Trophoblast cell (in vitro differentiated cells and primary cell): ENCODE data around the gene TRIM14. TPM values are rescaled to one million over a fixed set of nuclear protein-coding genes. Genes with fewer than 3 reads are reported as not detected.

ENCODE experiments used
- DNase-seq, 2 donors: peaks; one replicate each; pipeline ENCODE4 v3.0.0-alpha.2; 2016
- H2AFZ ChIP-seq: 2 replicates; pipeline ENCODE4 v1.6.1; 2013; ENCODE audit warnings: low read length, moderate library complexity, mild to moderate bottlenecking; ENCODE audit not compliant: insufficient read depth, poor library complexity
- H2AK5ac ChIP-seq: 2 replicates; pipeline ENCODE4 v1.6.1; 2013; ENCODE audit warnings: mild to moderate bottlenecking, low read length
- H2BK120ac ChIP-seq: 2 replicates; pipeline ENCODE4 v1.6.1; 2013; ENCODE audit warnings: low read length, mild to moderate bottlenecking, moderate library complexity; ENCODE audit not compliant: insufficient read depth, poor library complexity
- H2BK12ac ChIP-seq: 2 replicates; pipeline ENCODE4 v1.6.1; 2013; ENCODE audit warnings: mild to moderate bottlenecking, low read length, moderate library complexity
- H2BK5ac ChIP-seq: 2 replicates; pipeline ENCODE4 v1.6.1; 2013; ENCODE audit warnings: low read length, low read depth, moderate library complexity, mild to moderate bottlenecking; ENCODE audit not compliant: poor library complexity
- H3K14ac ChIP-seq: 2 replicates; pipeline ENCODE4 v1.6.1; 2013; ENCODE audit warnings: mild to moderate bottlenecking, low read length
- H3K18ac ChIP-seq: 2 replicates; pipeline ENCODE4 v1.6.1; 2013; ENCODE audit warnings: mild to moderate bottlenecking, low read length
- H3K23ac ChIP-seq: 2 replicates; pipeline ENCODE4 v1.6.1; 2013; ENCODE audit warnings: low read length
- H3K27ac ChIP-seq: 2 replicates; pipeline ENCODE4 v1.5.1; 2013; ENCODE audit warnings: low read depth, mild to moderate bottlenecking, inconsistent platforms, low read length, moderate library complexity
- H3K27me3 ChIP-seq: 2 replicates; pipeline ENCODE4 v1.6.1; 2013; ENCODE audit warnings: inconsistent platforms, mild to moderate bottlenecking, low read length, moderate library complexity; ENCODE audit not compliant: insufficient read depth
- H3K36me3 ChIP-seq, 2 experiments: 1 replicate in 1 of 2; 2 replicates in 1 of 2; pipeline ENCODE4 v1.6.1; 2013; ENCODE audit warnings: low read length in 2 of 2, mild to moderate bottlenecking in 2 of 2, moderate library complexity in 1 of 2; ENCODE audit not compliant: insufficient read depth in 2 of 2, control insufficient read depth in 1 of 2
- H3K4ac ChIP-seq: 2 replicates; pipeline ENCODE4 v1.6.1; 2013; ENCODE audit warnings: low read depth, mild to moderate bottlenecking, low read length, moderate library complexity
- H3K4me1 ChIP-seq, 2 experiments: 1 replicate in 1 of 2; 2 replicates in 1 of 2; pipeline ENCODE4 v1.6.1; 2013; ENCODE audit warnings: low read length in 2 of 2, mild to moderate bottlenecking in 2 of 2, moderate library complexity in 1 of 2; ENCODE audit not compliant: insufficient read depth in 2 of 2, control insufficient read depth in 1 of 2
- H3K4me2 ChIP-seq: 2 replicates; pipeline ENCODE4 v1.6.1; 2013; ENCODE audit warnings: inconsistent platforms, mild to moderate bottlenecking, low read length, moderate library complexity
- H3K4me3 ChIP-seq: 2 replicates; pipeline ENCODE4 v1.5.1; 2013; ENCODE audit warnings: mild to moderate bottlenecking, low read depth, low read length, inconsistent platforms
- H3K79me1 ChIP-seq: one replicate; pipeline ENCODE4 v1.6.1; 2013; ENCODE audit warnings: low read length
- H3K79me2 ChIP-seq: 2 replicates; pipeline ENCODE4 v1.6.1; 2013; ENCODE audit warnings: low read length, mild to moderate bottlenecking; ENCODE audit not compliant: control insufficient read depth, insufficient read depth, poor library complexity
- H3K9ac ChIP-seq: 2 replicates; pipeline ENCODE4 v1.6.1; 2013; ENCODE audit warnings: mild to moderate bottlenecking, low read length
- H3K9me3 ChIP-seq: 2 replicates; pipeline ENCODE4 v1.6.1; 2013; ENCODE audit warnings: low read depth, mild to moderate bottlenecking, control low read depth, inconsistent platforms, low read length; ENCODE audit not compliant: insufficient read depth
- H4K12ac ChIP-seq: 2 replicates; pipeline ENCODE4 v1.6.1; 2013; ENCODE audit warnings: low read depth, mild to moderate bottlenecking, low read length, moderate library complexity
- H4K8ac ChIP-seq: 2 replicates; pipeline ENCODE4 v1.6.1; 2013; ENCODE audit warnings: low read depth, mild to moderate bottlenecking, low read length, moderate library complexity
- H4K91ac ChIP-seq: one replicate; pipeline ENCODE4 v1.6.1; 2013; ENCODE audit warnings: low read depth, mild to moderate bottlenecking, low read length, moderate library complexity
- WGBS: extraction: QIAGEN DNeasy Blood & Tissue Kit; methylation state at CpG from one replicate; pipeline ENCODE4 v1.1.7; 2013; ENCODE audit warnings: missing lambda C conversion rate; ENCODE audit not compliant: insufficient read length, insufficient coverage; ENCODE audit errors: extremely low coverage; 5-methylcytosine and 5-hydroxymethylcytosine counted together
- polyA plus RNA-seq: library from polyadenylated mRNA; stranded (reverse); fragments of 200-250 nt; gene quantifications from 2 replicates; pipeline ENCODE4 v1.2.3, GENCODE V29; 2013

TRIM14 gene
- polyA plus RNA-seq, result 2.1 and 2.3 TPM in 2 replicates

DNA sequence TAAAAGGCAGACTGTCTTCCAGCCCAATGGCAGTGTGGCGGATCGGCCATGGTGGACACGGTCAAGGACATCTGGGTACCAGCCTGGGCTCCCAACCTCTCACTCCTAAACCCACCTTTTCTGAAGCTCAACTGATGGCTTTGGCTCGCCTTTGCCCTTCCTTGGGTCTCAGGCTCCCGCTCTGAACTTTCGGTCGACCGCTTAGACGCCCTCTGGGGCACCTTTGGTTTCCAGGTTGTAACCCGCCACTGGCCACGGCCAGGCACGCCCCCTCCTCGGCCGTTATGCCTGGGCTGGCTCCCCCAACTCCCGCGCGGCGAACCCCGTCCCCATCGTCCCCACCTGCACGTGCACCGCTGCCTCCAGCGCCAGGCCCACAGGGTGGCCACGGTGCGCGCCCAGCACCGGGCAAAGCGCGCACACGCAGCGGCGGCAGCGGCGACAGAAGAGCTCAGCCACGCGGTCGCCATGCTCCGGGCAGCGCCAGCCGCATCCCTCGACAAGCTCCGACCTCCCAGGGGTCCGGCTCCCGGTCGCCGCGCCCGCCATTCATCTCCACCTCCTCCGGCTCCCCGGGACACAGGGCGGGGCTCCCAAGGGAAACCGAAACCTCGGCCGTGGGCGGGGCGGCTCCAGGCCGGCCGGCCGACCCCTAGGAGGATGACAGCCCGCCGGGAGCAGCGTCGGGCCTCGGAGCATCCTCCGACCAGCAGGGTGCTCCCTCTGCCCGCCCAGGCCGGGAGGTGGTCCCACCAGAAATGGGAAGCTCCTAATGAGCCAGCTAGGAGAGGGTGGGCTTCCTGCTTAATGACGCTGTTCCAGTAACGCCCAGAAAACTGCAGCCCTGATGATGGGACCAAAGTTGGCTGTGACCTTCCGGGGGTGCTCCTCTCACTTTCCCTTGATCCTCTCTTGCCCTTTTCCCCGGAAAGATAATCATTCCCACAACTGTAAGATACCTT lies at the start of gene TRIM14:
Gene TRIM14 (minus strand): TSS at position 583 of the 962 bp plus-strand sequence. CDS start 34 bp downstream, at position 549.
- H2BK120ac ChIP-seq, result no peak within 1 kb of the TSS
- no peak within 1 kb of the TSS for H4K91ac ChIP-seq
- no peak within 1 kb of the TSS for H3K18ac ChIP-seq
- H3K14ac ChIP-seq, result peak within 1 kb of the TSS; percentile 28
- H2BK5ac ChIP-seq, result no peak within 1 kb of the TSS
- peaks cover 7 to 11% of the 10 kb centered on the region in 2 experiments for H3K36me3 ChIP-seq
- no peak within 1 kb of the TSS for H4K12ac ChIP-seq
- peak within 1 kb of the TSS; percentile 33 for H4K8ac ChIP-seq
- H3K4me2 ChIP-seq, result peak within 1 kb of the TSS; percentile 81
- no peaks in the 10 kb centered on the region for H3K9me3 ChIP-seq
- peak within 1 kb of the TSS; percentile 68 for H2AFZ ChIP-seq
- peaks cover 4% of the 10 kb centered on the region in 2 experiments for H3K4me1 ChIP-seq
- H3K27me3 ChIP-seq, result no peaks in the 10 kb centered on the region
- H3K23ac ChIP-seq, result no peak within 1 kb of the TSS
- no peak within 1 kb of the TSS for H2AK5ac ChIP-seq
- H3K79me2 ChIP-seq, result no peaks in the 10 kb centered on the region
- H3K27ac ChIP-seq, result no peak within 1 kb of the TSS
- DNase-seq, result peak; percentile 70 to 77
- peak within 1 kb of the TSS; percentile 79 for H3K4me3 ChIP-seq
- no peaks in the 10 kb centered on the region for H3K79me1 ChIP-seq
- H2BK12ac ChIP-seq, result no peak within 1 kb of the TSS
- no peak within 1 kb of the TSS for H3K4ac ChIP-seq
- no peak within 1 kb of the TSS for H3K9ac ChIP-seq
- WGBS, result no CpG with 5 or more reads among the region's 71 CpGs

DNA sequence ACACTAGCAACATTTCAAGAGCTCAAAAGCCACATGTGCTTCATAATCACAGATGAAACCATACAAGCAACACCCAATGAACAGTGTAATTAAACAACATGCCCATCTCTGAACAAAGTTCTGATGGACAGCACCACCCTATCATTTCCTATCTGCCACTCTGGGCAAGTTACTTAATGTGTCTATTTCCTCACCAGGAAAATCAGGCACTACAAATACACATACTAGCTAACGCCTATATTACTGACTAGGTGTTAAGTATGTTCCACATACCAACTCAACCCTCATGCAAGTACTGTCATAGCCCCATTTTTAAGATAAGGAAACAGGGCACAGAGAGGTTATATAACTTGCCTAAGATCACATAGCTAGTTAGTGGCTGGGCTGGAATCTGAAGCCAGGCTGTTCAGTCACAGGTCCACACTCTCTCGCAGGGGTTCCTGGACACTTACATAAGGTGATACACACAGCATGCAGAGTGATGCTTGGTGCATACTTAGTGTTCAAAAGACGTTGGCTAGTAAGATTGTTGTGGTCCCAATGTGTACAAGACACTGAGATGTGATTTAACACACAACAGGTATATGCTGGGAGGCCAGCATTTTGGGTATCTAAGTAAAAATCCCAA lies 49.2 kb upstream of the TRIM14 start:
- Histone ChIP-seq H3K79me2 (peaks cover 10% of the 10 kb centered on the region), H2AK5ac (no peak overlapping the region), H2BK120ac (no peak overlapping the region), H3K23ac (no peak overlapping the region), H4K91ac (no peak overlapping the region), H3K4ac (peak overlapping the region; percentile 33), H3K36me3 (no peaks in the 10 kb centered on the region), H2BK5ac (no peak overlapping the region), H3K79me1 (peaks cover 2% of the 10 kb centered on the region), H2AFZ (no peak overlapping the region), H3K4me3 (no peak overlapping the region), H2BK12ac (no peak overlapping the region), H3K4me1 (peaks cover 20 to 26% of the 10 kb centered on the region in 2 experiments), H3K27me3 (no peaks in the 10 kb centered on the region), H3K14ac (no peak overlapping the region), H3K27ac (no peak overlapping the region), H3K9ac (no peak overlapping the region), H3K18ac (no peak overlapping the region), H4K8ac (no peak overlapping the region), H4K12ac (no peak overlapping the region), H3K4me2 (no peak overlapping the region), H3K9me3 (no peaks in the 10 kb centered on the region)
- WGBS, result no CpG with 5 or more reads among the region's 3 CpGs
- DNase-seq, result peak in 1 of 2 donors; percentile 44

GRCh38 chr9:98164912-98165311 lies 45.9 kb upstream of the TRIM14 start:
- WGBS, result no CpG with 5 or more reads among the region's 7 CpGs
- peaks cover 0 to 4% of the 10 kb centered on the region in 2 experiments for H3K36me3 ChIP-seq
- no peak overlapping the region for H3K4me3 ChIP-seq
- no peak overlapping the region for H3K14ac ChIP-seq
- no peak overlapping the region for H4K8ac ChIP-seq
- no peak overlapping the region for H3K27ac ChIP-seq
- H3K23ac ChIP-seq, result no peak overlapping the region
- H2BK12ac ChIP-seq, result no peak overlapping the region
- no peak overlapping the region for H3K9ac ChIP-seq
- H3K79me2 ChIP-seq, result peaks cover 3% of the 10 kb centered on the region
- H3K27me3 ChIP-seq, result no peaks in the 10 kb centered on the region
- no peak overlapping the region for H3K18ac ChIP-seq
- peak; percentile 32 to 87 for DNase-seq
- no peak overlapping the region for H2AK5ac ChIP-seq
- H4K12ac ChIP-seq, result no peak overlapping the region
- H4K91ac ChIP-seq, result no peak overlapping the region
- no peak overlapping the region for H2BK5ac ChIP-seq
- H2AFZ ChIP-seq, result no peak overlapping the region
- H3K4me2 ChIP-seq, result no peak overlapping the region
- H3K9me3 ChIP-seq, result no peaks in the 10 kb centered on the region
- peak overlapping the region; percentile 41 for H3K4ac ChIP-seq
- peaks cover 6 to 8% of the 10 kb centered on the region in 2 experiments for H3K4me1 ChIP-seq
- no peak overlapping the region for H2BK120ac ChIP-seq
- H3K79me1 ChIP-seq, result peaks cover 2% of the 10 kb centered on the region

DNA sequence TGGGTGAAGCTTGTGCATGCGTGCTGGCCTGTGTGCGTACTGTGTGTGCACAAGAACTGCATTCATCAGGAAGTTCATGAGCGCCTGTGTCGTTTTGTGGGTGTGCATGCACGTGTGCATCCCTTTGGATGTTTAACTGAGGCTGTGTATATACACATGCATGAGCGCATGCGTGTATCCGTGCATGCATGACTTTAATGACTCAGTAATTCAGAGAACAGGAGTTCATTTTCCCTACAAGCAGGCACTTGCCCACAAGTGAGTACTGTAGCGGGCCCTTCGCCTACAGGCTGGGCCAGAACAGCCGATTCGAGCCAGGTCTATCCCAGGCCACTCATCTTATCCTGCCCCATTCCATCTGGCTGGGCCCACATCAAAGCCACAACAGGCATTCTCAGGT lies 43.6 kb upstream of the TRIM14 start:
- H4K91ac ChIP-seq, result no peak overlapping the region
- H3K4ac ChIP-seq, result peak overlapping the region; percentile 9
- no peak overlapping the region for H2BK5ac ChIP-seq
- H3K4me3 ChIP-seq, result no peak overlapping the region
- no peaks in the 10 kb centered on the region for H3K27me3 ChIP-seq
- peak overlapping the region; percentile 55 for H3K23ac ChIP-seq
- H4K12ac ChIP-seq, result no peak overlapping the region
- no peak overlapping the region for H2AFZ ChIP-seq
- no peak overlapping the region for H3K18ac ChIP-seq
- no peaks in the 10 kb centered on the region for H3K9me3 ChIP-seq
- peaks cover 6% of the 10 kb centered on the region for H3K79me2 ChIP-seq
- H3K4me2 ChIP-seq, result no peak overlapping the region
- no peak overlapping the region for H2BK120ac ChIP-seq
- WGBS, result no CpG with 5 or more reads among the region's 12 CpGs
- H3K9ac ChIP-seq, result no peak overlapping the region
- no peak overlapping the region for H3K14ac ChIP-seq
- H3K27ac ChIP-seq, result no peak overlapping the region
- no peak overlapping the region for H4K8ac ChIP-seq
- H2BK12ac ChIP-seq, result no peak overlapping the region
- H3K4me1 ChIP-seq, result peaks cover 3 to 5% of the 10 kb centered on the region in 2 experiments
- no peaks in the 10 kb centered on the region for H3K79me1 ChIP-seq
- peaks cover 1 to 7% of the 10 kb centered on the region in 2 experiments for H3K36me3 ChIP-seq
- H2AK5ac ChIP-seq, result no peak overlapping the region
- DNase-seq, result no peak
